IMR-90 (cell line): ENCODE results near the gene SH3RF1. TPM values are rescaled to one million over a fixed set of nuclear protein-coding genes. Genes with fewer than 3 reads are reported as not detected.

Experiments used
- ATAC-seq: fragments of 200-7000 bp; cut with Tn5 transposase; 2 replicates; pipeline ENCODE4 v1.9.1; 2020; ENCODE audit warnings: low read depth, mild to moderate bottlenecking, moderate library complexity
- BruUV-seq: library from RNA; stranded (reverse); fragments of 400-500 nt; replicated peaks from 2 replicates; lab custom pipeline; 2021; lab: Mats Ljungman, UMichigan
- CTCF ChIA-PET: fragments of 300-600 bp; formaldehyde crosslinking; extraction: SDS; loops from one replicate; lab custom pipeline; 2021; ENCODE audit warnings: antibody characterized with exemption; lab: Yijun Ruan, JAX
- POLR2A ChIA-PET: fragments of 300-600 bp; sonication (Branson Sonifier 250); formaldehyde crosslinking; loops from one replicate; lab custom pipeline; 2022; ENCODE audit warnings: antibody characterized with exemption; ENCODE audit not compliant: unreplicated experiment; lab: Charles Lee
- DNase-seq: peaks from one replicate; pipeline ENCODE4 v3.0.0; 2013
- H2AFZ ChIP-seq: replicated peaks from 2 replicates; pipeline ENCODE3; 2013; ENCODE audit warnings: low read length, mild to moderate bottlenecking; ENCODE audit not compliant: poor library complexity
- H2AK5ac ChIP-seq: 2 replicates; pipeline ENCODE4 v1.6.1; 2013; ENCODE audit warnings: low read depth, low read length, inconsistent platforms
- H2AK9ac ChIP-seq: replicated peaks from 2 replicates; pipeline ENCODE3; 2013; ENCODE audit warnings: mild to moderate bottlenecking, low read depth, low read length, moderate library complexity; ENCODE audit not compliant: poor library complexity
- H2BK120ac ChIP-seq: 2 replicates; pipeline ENCODE4 v1.6.1; 2013; ENCODE audit warnings: low read depth, low read length, inconsistent platforms
- H2BK15ac ChIP-seq: 3 replicates; pipeline ENCODE4 v1.6.1; 2013; ENCODE audit warnings: low read depth, low read length, inconsistent platforms
- H2BK20ac ChIP-seq: 2 replicates; pipeline ENCODE4 v1.6.1; 2013; ENCODE audit warnings: low read depth, mild to moderate bottlenecking, inconsistent platforms, low read length, moderate library complexity
- H2BK5ac ChIP-seq: 2 replicates; pipeline ENCODE4 v1.6.1; 2013; ENCODE audit warnings: mild to moderate bottlenecking, low read depth, low read length, inconsistent platforms; ENCODE audit not compliant: poor library complexity, severe bottlenecking
- H3K14ac ChIP-seq: replicated peaks from 2 replicates; pipeline ENCODE4 v1.6.1; 2013; ENCODE audit warnings: low read depth, low read length, inconsistent platforms
- H3K18ac ChIP-seq: 2 replicates; pipeline ENCODE4 v1.6.1; 2013; ENCODE audit warnings: low read depth, low read length, control low read depth
- H3K23ac ChIP-seq: 2 replicates; pipeline ENCODE4 v1.6.1; 2013; ENCODE audit warnings: low read depth, low read length, inconsistent platforms
- H3K27ac ChIP-seq: 2 replicates; pipeline ENCODE4 v1.5.1; 2013; ENCODE audit warnings: mild to moderate bottlenecking, control low read depth, low read length; ENCODE audit not compliant: insufficient read depth
- H3K27me3 ChIP-seq: 2 replicates; pipeline ENCODE4 v1.6.1; 2013; ENCODE audit warnings: low read length; ENCODE audit not compliant: control insufficient read depth, insufficient read depth
- H3K36me3 ChIP-seq: 2 replicates; pipeline ENCODE4 v1.6.1; 2013; ENCODE audit warnings: low read length, mixed read lengths; ENCODE audit not compliant: control insufficient read depth, insufficient read depth
- H3K4ac ChIP-seq: 2 replicates; pipeline ENCODE4 v1.6.1; 2013; ENCODE audit warnings: low read depth, low read length, inconsistent platforms
- H3K4me1 ChIP-seq: 2 replicates; pipeline ENCODE4 v1.6.1; 2013; ENCODE audit warnings: low read length, mixed read lengths; ENCODE audit not compliant: control insufficient read depth, insufficient read depth
- H3K4me2 ChIP-seq: 2 replicates; pipeline ENCODE4 v1.6.1; 2013; ENCODE audit warnings: low read depth, mild to moderate bottlenecking, control low read depth, low read length, moderate library complexity
- H3K4me3 ChIP-seq: 2 replicates; pipeline ENCODE4 v1.5.1; 2013; ENCODE audit warnings: low read depth, mild to moderate bottlenecking, control low read depth, low read length, moderate library complexity; ENCODE audit not compliant: insufficient read depth
- H3K56ac ChIP-seq: 2 replicates; pipeline ENCODE4 v1.6.1; 2013; ENCODE audit warnings: low read length, inconsistent platforms; ENCODE audit not compliant: insufficient read depth; ENCODE audit errors: extremely low read depth
- H3K79me1 ChIP-seq, 2 experiments: 2 replicates each; pipeline ENCODE4 v1.6.1; 2013; ENCODE audit warnings: low read length in 2 of 2, inconsistent platforms in 1 of 2, low read depth in 1 of 2
- H3K9ac ChIP-seq: 2 replicates; pipeline ENCODE4 v1.6.1; 2013; ENCODE audit warnings: low read depth, low read length, control low read depth
- H3K9me1 ChIP-seq: 2 replicates; pipeline ENCODE4 v1.6.1; 2013; ENCODE audit warnings: low read length, inconsistent platforms; ENCODE audit not compliant: insufficient read depth
- H3K9me3 ChIP-seq: 2 replicates; pipeline ENCODE4 v1.6.1; 2013; ENCODE audit warnings: low read length; ENCODE audit not compliant: control insufficient read depth, insufficient read depth
- H4K20me1 ChIP-seq: 2 replicates; pipeline ENCODE4 v1.6.1; 2013; ENCODE audit warnings: low read length, inconsistent platforms; ENCODE audit not compliant: insufficient read depth
- H4K5ac ChIP-seq: 2 replicates; pipeline ENCODE4 v1.6.1; 2013; ENCODE audit warnings: mild to moderate bottlenecking, low read depth, low read length, control low read depth
- H4K8ac ChIP-seq, 2 experiments: 2 replicates each; pipeline ENCODE4 v1.6.1; 2013; ENCODE audit warnings: low read depth in 2 of 2, low read length in 2 of 2, control low read depth in 1 of 2, inconsistent platforms in 1 of 2
- H4K91ac ChIP-seq: 2 replicates; pipeline ENCODE4 v1.6.1; 2013; ENCODE audit warnings: low read depth, low read length, inconsistent platforms; ENCODE audit not compliant: insufficient read depth
- BHLHE40 ChIP-seq: fragments of 150-350 bp; IDR thresholded peaks from 2 replicates; pipeline ENCODE4 v1.6.1; 2016; ENCODE audit warnings: mild to moderate bottlenecking, low read depth, low read length
- CHD1 ChIP-seq: IDR thresholded peaks from 2 replicates; pipeline ENCODE4 v1.6.1; 2012; ENCODE audit warnings: low read depth, low read length, improper control_type of control experiment
- FOS ChIP-seq: fragments of 150-350 bp; IDR thresholded peaks from 2 replicates; pipeline ENCODE4 v1.6.1; 2016; ENCODE audit warnings: low read depth, low read length
- MAFK ChIP-seq: IDR thresholded peaks from 2 replicates; pipeline ENCODE4 v1.6.1; 2012; ENCODE audit warnings: low read depth, low read length, improper control_type of control experiment
- MAZ ChIP-seq: IDR thresholded peaks from 2 replicates; pipeline ENCODE4 v1.6.1; 2012; ENCODE audit warnings: low read depth, mild to moderate bottlenecking, low read length, improper control_type of control experiment, moderate library complexity, borderline replicate concordance
- NFE2L2 ChIP-seq: fragments of 150-350 bp; IDR thresholded peaks from 2 replicates; pipeline ENCODE4 v1.6.1; 2016; ENCODE audit warnings: low read depth, mild to moderate bottlenecking, low read length
- POLR2A ChIP-seq: IDR thresholded peaks from 2 replicates; pipeline ENCODE4 v1.6.1; 2012; ENCODE audit warnings: mild to moderate bottlenecking, low read depth, low read length
- RAD21 ChIP-seq: IDR thresholded peaks from 2 replicates; pipeline ENCODE4 v1.6.1; 2012; ENCODE audit warnings: low read length, improper control_type of control experiment
- RCOR1 ChIP-seq: IDR thresholded peaks from 2 replicates; pipeline ENCODE4 v1.6.1; 2012; ENCODE audit warnings: mild to moderate bottlenecking, low read length, improper control_type of control experiment; ENCODE audit not compliant: insufficient replicate concordance
- WGBS, 2 experiments: methylation state at CpG; one replicate each; pipeline versions ENCODE4 v1.1.5 to v1.1.7; 2013; ENCODE audit warnings: missing lambda C conversion rate in 2 of 2; ENCODE audit not compliant: insufficient read length in 1 of 2; ENCODE audit errors: extremely low coverage in 2 of 2; 5-methylcytosine and 5-hydroxymethylcytosine counted together
- dilution Hi-C: fragments of 300-500 bp; cut with HindIII; formaldehyde crosslinking; loops from one replicate; pipeline ENCODE4 v1.14.3; 2018; ENCODE audit warnings: low sequenced_read_pairs; ENCODE audit not compliant: unreplicated experiment
- in situ Hi-C: fragments of 300-500 bp; cut with MboI; formaldehyde crosslinking; loops from 3 replicates; pipeline ENCODE4 v1.14.3; 2019; ENCODE audit warnings: low sequenced_read_pairs, inconsistent platforms, mixed read lengths
- intact Hi-C: fragments of 100-400 bp; cut with micrococcal nuclease; formaldehyde crosslinking; loops from 2 replicates; pipeline ENCODE4 v1.10.0; 2022
- polyA plus RNA-seq, 3 experiments: library from polyadenylated mRNA; depleted of rRNA; stranded (reverse); fragments of >200 nt; gene quantifications; 2 replicates each; pipeline ENCODE4 v1.2.3, GENCODE V29; 2012; ENCODE audit warnings: low replicate concordance in 1 of 3
- total RNA-seq: library from RNA; depleted of rRNA; stranded (reverse); fragments of >200 nt; gene quantifications from 2 replicates; pipeline ENCODE4 v1.2.3, GENCODE V29; 2012
- TF ChIP-seq, protein P1 (sequence below): fragments of 150-350 bp; IDR thresholded peaks from 2 replicates; pipeline ENCODE4 v1.6.1; 2017; ENCODE audit warnings: mild to moderate bottlenecking, antibody characterized with exemption, low read length, low read depth
- TF ChIP-seq, protein P2 (sequence below): fragments of 150-350 bp; IDR thresholded peaks from 2 replicates; pipeline ENCODE4 v1.6.1; 2016; ENCODE audit warnings: low read depth, mild to moderate bottlenecking, low read length, moderate library complexity, borderline replicate concordance

Gene SH3RF1
- total and polyA plus RNA-seq, 2 of the 4 experiments (the other 2 are of a cell fraction) = 22.0 to 29.8 TPM

DNA sequence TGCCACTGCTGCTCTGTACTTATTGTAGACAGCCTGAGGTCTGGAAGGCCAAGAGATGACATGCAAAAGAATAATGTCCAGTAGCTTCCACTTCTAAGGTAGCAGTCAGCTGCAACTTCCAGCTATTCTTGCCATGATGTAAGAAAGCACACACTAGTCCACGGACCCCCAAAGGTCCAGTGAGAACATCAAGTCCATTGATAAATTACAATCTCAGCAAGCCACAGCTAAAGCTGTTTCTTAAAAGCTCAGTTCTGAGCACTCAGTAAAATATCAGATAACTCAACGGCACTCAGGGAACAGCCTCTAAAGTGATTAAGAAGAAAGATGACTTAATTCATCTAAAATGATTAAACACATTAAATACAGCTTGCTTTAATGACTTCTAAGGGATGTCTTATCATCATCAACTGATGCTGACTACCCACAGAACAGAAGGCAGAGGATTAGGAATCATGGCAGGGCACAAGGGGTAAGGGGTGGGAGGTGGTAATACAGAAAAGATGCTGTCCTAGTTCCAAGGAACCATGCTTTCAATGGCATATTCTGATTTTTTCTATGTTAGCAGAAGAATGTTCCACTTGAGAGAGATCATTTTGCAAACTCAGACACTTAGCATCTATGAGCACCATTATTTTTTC lies 161.6 kb downstream of the SH3RF1 start (continued):
- no peak for TF ChIP-seq POLR2A

DNA sequence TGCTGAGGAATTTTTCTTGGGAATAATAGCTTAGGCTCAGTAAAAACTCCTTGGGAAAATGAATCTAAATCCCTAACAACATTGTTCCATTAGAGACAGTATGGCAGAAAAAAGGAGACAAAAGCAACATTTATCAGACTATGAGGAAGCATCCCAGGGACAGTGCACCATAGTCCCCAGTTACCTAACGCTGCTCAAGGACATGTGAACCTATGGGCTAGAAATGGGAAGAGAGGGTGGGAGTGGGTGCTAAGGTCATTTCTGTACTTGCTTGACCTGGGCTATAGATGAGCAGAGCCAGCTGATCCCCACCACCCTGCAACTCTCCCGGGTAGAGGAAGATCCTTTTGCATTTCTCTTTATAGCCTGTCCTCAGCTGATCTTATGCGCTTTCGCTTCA lies 162.5 kb downstream of the SH3RF1 start:
- TF ChIP-seq MAZ (no peak), FOS (no peak), RAD21 (no peak), BHLHE40 (no peak), MAFK (no peak), NFE2L2 (no peak), RCOR1 (no peak), CHD1 (no peak)
- TF ChIP-seq, protein P1, sequence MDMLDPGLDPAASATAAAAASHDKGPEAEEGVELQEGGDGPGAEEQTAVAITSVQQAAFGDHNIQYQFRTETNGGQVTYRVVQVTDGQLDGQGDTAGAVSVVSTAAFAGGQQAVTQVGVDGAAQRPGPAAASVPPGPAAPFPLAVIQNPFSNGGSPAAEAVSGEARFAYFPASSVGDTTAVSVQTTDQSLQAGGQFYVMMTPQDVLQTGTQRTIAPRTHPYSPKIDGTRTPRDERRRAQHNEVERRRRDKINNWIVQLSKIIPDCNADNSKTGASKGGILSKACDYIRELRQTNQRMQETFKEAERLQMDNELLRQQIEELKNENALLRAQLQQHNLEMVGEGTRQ = no peak
- TF ChIP-seq, protein P2, sequence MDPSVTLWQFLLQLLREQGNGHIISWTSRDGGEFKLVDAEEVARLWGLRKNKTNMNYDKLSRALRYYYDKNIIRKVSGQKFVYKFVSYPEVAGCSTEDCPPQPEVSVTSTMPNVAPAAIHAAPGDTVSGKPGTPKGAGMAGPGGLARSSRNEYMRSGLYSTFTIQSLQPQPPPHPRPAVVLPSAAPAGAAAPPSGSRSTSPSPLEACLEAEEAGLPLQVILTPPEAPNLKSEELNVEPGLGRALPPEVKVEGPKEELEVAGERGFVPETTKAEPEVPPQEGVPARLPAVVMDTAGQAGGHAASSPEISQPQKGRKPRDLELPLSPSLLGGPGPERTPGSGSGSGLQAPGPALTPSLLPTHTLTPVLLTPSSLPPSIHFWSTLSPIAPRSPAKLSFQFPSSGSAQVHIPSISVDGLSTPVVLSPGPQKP = no peak
- H3K4me2 ChIP-seq = no peak overlapping the region
- no peak overlapping the region for H3K9ac ChIP-seq
- H2AK9ac ChIP-seq = no peak overlapping the region
- BruUV-seq = no TSS peak
- H3K4me3 ChIP-seq = no peak overlapping the region
- peaks cover 9% of the 10 kb centered on the region for H3K9me1 ChIP-seq
- peaks cover 5% of the 10 kb centered on the region; the same call in 1 of the 2 replicates for H4K20me1 ChIP-seq
- dilution Hi-C loops = no loop called here
- CTCF ChIA-PET = interaction anchor here (1.4 kb wide), 1 partner anchor 11 kb away, joined by 3 read pairs; no protein-coding TSS in a partner anchor
- ATAC-seq (no peak), DNase-seq (no peak)
- in situ Hi-C loops = no loop called here
- H2BK20ac ChIP-seq = no peak overlapping the region
- no peaks in the 10 kb centered on the region for H3K9me3 ChIP-seq
- no peak overlapping the region for H2BK5ac ChIP-seq
- intact Hi-C loops = no loop called here
- POLR2A ChIA-PET = interaction anchor here (0.6 kb wide), 1 partner anchor 400 kb away, joined by 3 read pairs; no protein-coding TSS in a partner anchor
- no peaks in the 10 kb centered on the region for H3K27me3 ChIP-seq
- H2AK5ac ChIP-seq = no peak overlapping the region
- no peak overlapping the region; the same call in 1 of the 2 replicates for H3K23ac ChIP-seq
- no peak overlapping the region for H3K27ac ChIP-seq
- no peak overlapping the region for H3K56ac ChIP-seq
- no peak overlapping the region for H3K4ac ChIP-seq
- H2BK15ac ChIP-seq = no peak overlapping the region
- H3K36me3 ChIP-seq = peaks cover 26% of the 10 kb centered on the region
- H2AFZ ChIP-seq = no peak overlapping the region
- 94% methylated on average over 3 of the region's 4 CpGs; no CpG with 5 or more reads in 1 of the 2 experiments for WGBS, 2 experiments
- no peak overlapping the region for H4K91ac ChIP-seq
- H3K18ac ChIP-seq = no peak overlapping the region
- H3K14ac ChIP-seq = no peak overlapping the region
- H4K5ac ChIP-seq = no peak overlapping the region
- H3K79me1 ChIP-seq = peaks cover 45 to 51% of the 10 kb centered on the region in 2 experiments
- H3K4me1 ChIP-seq = peaks cover 2% of the 10 kb centered on the region; the same call in 1 of the 2 replicates
- H4K8ac ChIP-seq = no peak overlapping the region
- H2BK120ac ChIP-seq = no peak overlapping the region
